GM10266 (cell line): Measurements from ENCODE around the gene DHRS7B.
"Not testable (repeated sequence)": the region's sequence is repeated elsewhere in the genome, so short reads cannot be mapped to it uniquely, and the experiment has no call there.

ENCODE experiments used
- DNase-seq: peaks from one replicate; pipeline ENCODE4 v3.0.0; 2012; ENCODE audit errors: extremely low spot score
- CTCF ChIP-seq: IDR thresholded peaks from 2 replicates; pipeline ENCODE4 v1.5.1; 2012; ENCODE audit warnings: mild to moderate bottlenecking, low read depth; ENCODE audit not compliant: control insufficient read depth, insufficient read depth; ENCODE audit errors: missing control alignments

DHRS7B gene

GRCh38 chr17:21183468-21183867, 56.7 kb downstream of the DHRS7B start:
- TF ChIP-seq CTCF: no peak
- DNase-seq: no peak

GRCh38 chr17:21184570-21184969, 57.8 kb downstream of the DHRS7B start:
- no peak for TF ChIP-seq CTCF
- DNase-seq: no peak

- TF ChIP-seq CTCF: no peak
- DNase-seq: no peak
Measured at GRCh38 chr17:21185061-21185460, 58.3 kb downstream of the DHRS7B start.

- no peak for TF ChIP-seq CTCF
Measured at GRCh38 chr17:21186399-21187187, 59.8 kb downstream of the DHRS7B start.

GRCh38 chr17:21189361-21189760, 62.6 kb downstream of the DHRS7B start:
- DNase-seq: no peak
- no peak for TF ChIP-seq CTCF

More at GRCh38 chr17:21186399-21187187, 59.8 kb downstream of the DHRS7B start:
- DNase-seq: no peak

GRCh38 chr17:21190078-21190477, 63.3 kb downstream of the DHRS7B start:
- no peak for DNase-seq
- TF ChIP-seq CTCF: no peak

GRCh38 chr17:21191698-21192097, 64.9 kb downstream of the DHRS7B start:
- no peak for DNase-seq
- TF ChIP-seq CTCF: no peak

GRCh38 chr17:21192414-21192813, 65.7 kb downstream of the DHRS7B start:
- not testable (repeated sequence) for DNase-seq
